Measurements from ENCODE around the gene KIAA1328. TPM values are rescaled to one million over a fixed set of nuclear protein-coding genes. Genes with fewer than 3 reads are reported as not detected.

Gene KIAA1328
- polyA plus RNA-seq, 1 donor (not counting 4 experiments of a cell fraction or from before 2014, with no cell fraction given): 5.5 TPM

- no peak overlapping the region for H3K4me2 ChIP-seq (ENCODE audit: control insufficient read depth, extremely low read depth, insufficient read depth, low read depth, low read length)
- no peak overlapping the region for H3K27ac ChIP-seq (ENCODE audit: control insufficient read depth, insufficient read depth, low read length)
- H3K4me1 ChIP-seq (ENCODE audit: control insufficient read depth, extremely low read depth, insufficient read depth, low read length): peaks cover 14% of the 10 kb centered on the region
- no peaks in the 10 kb centered on the region for H4K20me1 ChIP-seq (ENCODE audit: control insufficient read depth, extremely low read depth, insufficient read depth, low read length)
- no peak overlapping the region for H2AFZ ChIP-seq (ENCODE audit: control insufficient read depth, low read length)
- H3K36me3 ChIP-seq (ENCODE audit: control insufficient read depth in 2 of 2, extremely low read depth in 1 of 2, insufficient read depth in 2 of 2, low read length in 2 of 2): peaks cover 3% of the 10 kb centered on the region in 2 experiments
- H3K9me1 ChIP-seq (ENCODE audit: control insufficient read depth, extremely low read depth, insufficient read depth, low read length): no peaks in the 10 kb centered on the region
- H3K9ac ChIP-seq (ENCODE audit: control insufficient read depth, extremely low read depth, insufficient read depth, low read length): no peak overlapping the region
- dilution Hi-C loops (cut with MboI; ENCODE audit: extremely low pct_ligation_motif_present, low sequenced_read_pairs): no loop called here
- no peaks in the 10 kb centered on the region for H3K27me3 ChIP-seq (ENCODE audit: control insufficient read depth, extremely low read depth, insufficient read depth, low read length)
- TF ChIP-seq EZH2 (IDR thresholded peaks at IDR 0.05; ENCODE audit: low read length) (no peak), CTCF (optimal IDR thresholded peaks at IDR 0.05 in 1 of 3, IDR thresholded peaks at IDR 0.05 in 1 of 3, conservative IDR thresholded peaks at IDR 0.05 in 1 of 3; ENCODE audit: extremely low read depth in 1 of 3, insufficient read depth in 2 of 3, low read length in 3 of 3) (no peak)
- H3K4me3 ChIP-seq (ENCODE audit: control insufficient read depth in 2 of 3, extremely low read depth in 1 of 3, insufficient read depth in 2 of 3, low read depth in 1 of 3, low read length in 3 of 3): no peak overlapping the region
- DNase-seq (ENCODE audit: low read depth, low spot score) (no peak), FAIRE-seq (no peak)
- peaks cover 18% of the 10 kb centered on the region for H3K79me2 ChIP-seq (ENCODE audit: control insufficient read depth, insufficient read depth, low read length)
- no peaks in the 10 kb centered on the region for H3K9me3 ChIP-seq (ENCODE audit: control insufficient read depth, low read depth, low read length)
Measured at GRCh38 chr18:36825526-36825925, 3.4 kb upstream of the KIAA1328 start.

- dilution Hi-C loops (cut with MboI; ENCODE audit: extremely low pct_ligation_motif_present, low sequenced_read_pairs): no loop called here
Measured at GRCh38 chr18:36826556-36826955, 2.4 kb upstream of the KIAA1328 start.

More at GRCh38 chr18:36826556-36826955, 2.4 kb upstream of the KIAA1328 start:
- no peaks in the 10 kb centered on the region for H4K20me1 ChIP-seq (ENCODE audit: control insufficient read depth, extremely low read depth, insufficient read depth, low read length)
- no peak overlapping the region for H3K27ac ChIP-seq (ENCODE audit: control insufficient read depth, insufficient read depth, low read length)
- DNase-seq (ENCODE audit: low read depth, low spot score) (no peak), FAIRE-seq (no peak)
- no peak for TF ChIP-seq CTCF (optimal IDR thresholded peaks at IDR 0.05 in 1 of 3, IDR thresholded peaks at IDR 0.05 in 1 of 3, conservative IDR thresholded peaks at IDR 0.05 in 1 of 3; ENCODE audit: extremely low read depth in 1 of 3, insufficient read depth in 2 of 3, low read length in 3 of 3)
- peaks cover 2 to 3% of the 10 kb centered on the region in 2 experiments for H3K36me3 ChIP-seq (ENCODE audit: control insufficient read depth in 2 of 2, extremely low read depth in 1 of 2, insufficient read depth in 2 of 2, low read length in 2 of 2)
- H3K4me2 ChIP-seq (ENCODE audit: control insufficient read depth, extremely low read depth, insufficient read depth, low read depth, low read length): no peak overlapping the region
- H3K9me3 ChIP-seq (ENCODE audit: control insufficient read depth, low read depth, low read length): no peaks in the 10 kb centered on the region
- no peak overlapping the region for H2AFZ ChIP-seq (ENCODE audit: control insufficient read depth, low read length)
- no peak overlapping the region for H3K4me3 ChIP-seq (ENCODE audit: control insufficient read depth in 2 of 3, extremely low read depth in 1 of 3, insufficient read depth in 2 of 3, low read depth in 1 of 3, low read length in 3 of 3)
- H3K9ac ChIP-seq (ENCODE audit: control insufficient read depth, extremely low read depth, insufficient read depth, low read length): no peak overlapping the region
- no peaks in the 10 kb centered on the region for H3K27me3 ChIP-seq (ENCODE audit: control insufficient read depth, extremely low read depth, insufficient read depth, low read length)
- H3K9me1 ChIP-seq (ENCODE audit: control insufficient read depth, extremely low read depth, insufficient read depth, low read length): no peaks in the 10 kb centered on the region
- peaks cover 14% of the 10 kb centered on the region for H3K4me1 ChIP-seq (ENCODE audit: control insufficient read depth, extremely low read depth, insufficient read depth, low read length)
- peaks cover 20% of the 10 kb centered on the region for H3K79me2 ChIP-seq (ENCODE audit: control insufficient read depth, insufficient read depth, low read length)
